ENCODE measurements around the gene ANKRD62. TPM values are rescaled to one million over a fixed set of nuclear protein-coding genes. Genes with fewer than 3 reads are reported as not detected.
"Not testable (repeated sequence)": the region's sequence is repeated elsewhere in the genome, so short reads cannot be mapped to it uniquely, and the experiment has no call there.

The ANKRD62 gene
- total RNA-seq, 1 experiment from 2014 or later = not detected

- H3K4me3 ChIP-seq = no peak overlapping the region
- peaks cover 7% of the 10 kb centered on the region for H3K4me1 ChIP-seq (replicated peaks)
- no peak for DNase-seq (ENCODE audit: low read depth in 1 of 2, low spot score in 2 of 2)
- no peak overlapping the region for H3K27ac ChIP-seq
- no peaks in the 10 kb centered on the region for H3K9me3 ChIP-seq (replicated peaks)
- H3K27me3 ChIP-seq (replicated peaks) = no peaks in the 10 kb centered on the region
- no peaks in the 10 kb centered on the region for H3K36me3 ChIP-seq
Observed at GRCh38 chr18:12059334-12060181, 34.1 kb upstream of the ANKRD62 start.

- Histone ChIP-seq H3K9me3 (replicated peaks) (no peaks in the 10 kb centered on the region), H3K27me3 (replicated peaks) (no peaks in the 10 kb centered on the region), H3K4me3 (no peak overlapping the region), H3K27ac (no peak overlapping the region), H3K4me1 (replicated peaks) (peaks cover 7% of the 10 kb centered on the region), H3K36me3 (no peaks in the 10 kb centered on the region)
- peak; percentile 20 to 68 for DNase-seq (ENCODE audit: low read depth in 1 of 2, low spot score in 2 of 2)
Observed at GRCh38 chr18:12060182-12060870, 33.3 kb upstream of the ANKRD62 start.

GRCh38 chr18:12061685-12062084, 32.0 kb upstream of the ANKRD62 start:
- H3K9me3 ChIP-seq (replicated peaks) = no peaks in the 10 kb centered on the region

GRCh38 chr18:12062974-12063373, 30.7 kb upstream of the ANKRD62 start:
- no peak overlapping the region for H3K4me3 ChIP-seq
- no peak for DNase-seq (ENCODE audit: low read depth in 1 of 2, low spot score in 2 of 2)
- H3K27ac ChIP-seq = no peak overlapping the region
- H3K27me3 ChIP-seq (replicated peaks) = no peaks in the 10 kb centered on the region
- H3K4me1 ChIP-seq (replicated peaks) = peaks cover 7% of the 10 kb centered on the region
- no peaks in the 10 kb centered on the region for H3K9me3 ChIP-seq (replicated peaks)
- no peaks in the 10 kb centered on the region for H3K36me3 ChIP-seq

More at GRCh38 chr18:12061685-12062084, 32.0 kb upstream of the ANKRD62 start:
- H3K36me3 ChIP-seq = no peaks in the 10 kb centered on the region
- no peak for DNase-seq (ENCODE audit: low read depth in 1 of 2, low spot score in 2 of 2)
- no peak overlapping the region for H3K27ac ChIP-seq
- no peaks in the 10 kb centered on the region for H3K27me3 ChIP-seq (replicated peaks)
- H3K4me1 ChIP-seq (replicated peaks) = peaks cover 7% of the 10 kb centered on the region
- H3K4me3 ChIP-seq = no peak overlapping the region

- no peak overlapping the region for H3K4me3 ChIP-seq
Observed at GRCh38 chr18:12064086-12064763, 29.4 kb upstream of the ANKRD62 start.

GRCh38 chr18:12065397-12065796, 28.2 kb upstream of the ANKRD62 start:
- H3K4me1 ChIP-seq (replicated peaks) = peaks cover under 1% of the 10 kb centered on the region
- no peak for DNase-seq (ENCODE audit: low read depth in 1 of 2, low spot score in 2 of 2)
- no peak overlapping the region for H3K27ac ChIP-seq
- no peaks in the 10 kb centered on the region for H3K36me3 ChIP-seq
- H3K27me3 ChIP-seq (replicated peaks) = 0 out of 2 replicates have a peak, but pooled peaks cover 2% of the 10 kb centered on the region
- H3K4me3 ChIP-seq = no peak overlapping the region
- H3K9me3 ChIP-seq (replicated peaks) = no peaks in the 10 kb centered on the region

More at GRCh38 chr18:12064086-12064763, 29.4 kb upstream of the ANKRD62 start:
- Histone ChIP-seq H3K27me3 (replicated peaks) (no peaks in the 10 kb centered on the region), H3K36me3 (no peaks in the 10 kb centered on the region), H3K27ac (no peak overlapping the region), H3K9me3 (replicated peaks) (no peaks in the 10 kb centered on the region), H3K4me1 (replicated peaks) (peaks cover 7% of the 10 kb centered on the region)
- no peak for DNase-seq (ENCODE audit: low read depth in 1 of 2, low spot score in 2 of 2)

- no peak for DNase-seq (ENCODE audit: low read depth in 1 of 2, low spot score in 2 of 2)
- Histone ChIP-seq H3K9me3 (replicated peaks) (no peaks in the 10 kb centered on the region), H3K4me1 (replicated peaks) (no peaks in the 10 kb centered on the region)
Observed at GRCh38 chr18:12066910-12067511, 26.6 kb upstream of the ANKRD62 start.

GRCh38 chr18:12067671-12068070, 26.0 kb upstream of the ANKRD62 start:
- Histone ChIP-seq H3K4me1 (replicated peaks) (no peaks in the 10 kb centered on the region), H3K4me3 (no peak overlapping the region), H3K27me3 (replicated peaks) (peaks cover 8% of the 10 kb centered on the region; the same call in 1 of the 2 replicates), H3K27ac (no peak overlapping the region), H3K36me3 (no peaks in the 10 kb centered on the region), H3K9me3 (replicated peaks) (no peaks in the 10 kb centered on the region)
- DNase-seq (ENCODE audit: low read depth in 1 of 2, low spot score in 2 of 2) = no peak

More at GRCh38 chr18:12066910-12067511, 26.6 kb upstream of the ANKRD62 start:
- Histone ChIP-seq H3K27me3 (replicated peaks) (0 out of 2 replicates have a peak, but pooled peaks cover 4% of the 10 kb centered on the region), H3K4me3 (no peak overlapping the region), H3K27ac (no peak overlapping the region), H3K36me3 (no peaks in the 10 kb centered on the region)

- H3K4me1 ChIP-seq (replicated peaks); H3K9me3 ChIP-seq (replicated peaks); H3K27me3 ChIP-seq (replicated peaks); H3K27ac ChIP-seq; DNase-seq (ENCODE audit: low read depth in 1 of 2, low spot score in 2 of 2); H3K4me3 ChIP-seq; H3K36me3 ChIP-seq: not testable (repeated sequence)
Observed at GRCh38 chr18:12068316-12068949, 25.2 kb upstream of the ANKRD62 start.

GRCh38 chr18:12068950-12069320, 24.7 kb upstream of the ANKRD62 start:
- no peaks in the 10 kb centered on the region for H3K36me3 ChIP-seq
- H3K4me3 ChIP-seq = no peak overlapping the region
- H3K27ac ChIP-seq = no peak overlapping the region
- H3K4me1 ChIP-seq (replicated peaks) = no peaks in the 10 kb centered on the region
- no peaks in the 10 kb centered on the region for H3K9me3 ChIP-seq (replicated peaks)
- DNase-seq (ENCODE audit: low read depth in 1 of 2, low spot score in 2 of 2) = no peak
- H3K27me3 ChIP-seq (replicated peaks) = peaks cover 8% of the 10 kb centered on the region; the same call in 1 of the 2 replicates

GRCh38 chr18:12071066-12071465, 22.6 kb upstream of the ANKRD62 start:
- not testable (repeated sequence) for H3K4me1 ChIP-seq (replicated peaks); H3K9me3 ChIP-seq (replicated peaks); H3K27me3 ChIP-seq (replicated peaks); H3K4me3 ChIP-seq; DNase-seq (ENCODE audit: low read depth in 1 of 2, low spot score in 2 of 2); H3K27ac ChIP-seq; H3K36me3 ChIP-seq

- no peak for DNase-seq (ENCODE audit: low read depth in 1 of 2, low spot score in 2 of 2)
- Histone ChIP-seq H3K27me3 (replicated peaks) (peaks cover 8% of the 10 kb centered on the region; the same call in 1 of the 2 replicates), H3K36me3 (no peaks in the 10 kb centered on the region), H3K4me3 (no peak overlapping the region), H3K27ac (no peak overlapping the region), H3K4me1 (replicated peaks) (no peaks in the 10 kb centered on the region), H3K9me3 (replicated peaks) (no peaks in the 10 kb centered on the region)
Observed at GRCh38 chr18:12072996-12073395, 20.6 kb upstream of the ANKRD62 start.

- H3K4me3 ChIP-seq = no peak overlapping the region
- no peaks in the 10 kb centered on the region for H3K4me1 ChIP-seq (replicated peaks)
- no peaks in the 10 kb centered on the region for H3K9me3 ChIP-seq (replicated peaks)
- no peak overlapping the region for H3K27ac ChIP-seq
- DNase-seq (ENCODE audit: low read depth in 1 of 2, low spot score in 2 of 2) = no peak
- no peaks in the 10 kb centered on the region for H3K36me3 ChIP-seq
- H3K27me3 ChIP-seq (replicated peaks) = peaks cover 8% of the 10 kb centered on the region; the same call in 1 of the 2 replicates
Observed at GRCh38 chr18:12074736-12075135, 18.9 kb upstream of the ANKRD62 start.
